Measurements from ENCODE around the gene YTHDF1. TPM values are rescaled to one million over a fixed set of nuclear protein-coding genes. Genes with fewer than 3 reads are reported as not detected.
"Not testable (repeated sequence)": the region's sequence is repeated elsewhere in the genome, so short reads cannot be mapped to it uniquely, and the experiment has no call there.

YTHDF1 gene
- total RNA-seq, 1 experiment from 2014 or later, result 19.8 TPM

GRCh38 chr20:63163596-63164483 is 52.1 kb downstream of the YTHDF1 start:
- DNase-seq, result no peak
- no peaks in the 10 kb centered on the region for H3K36me3 ChIP-seq
- no peak overlapping the region for H3K4me3 ChIP-seq
- peaks cover 11% of the 10 kb centered on the region; the same call in 1 of the 2 replicates for H3K27me3 ChIP-seq
- no peaks in the 10 kb centered on the region for H3K9me3 ChIP-seq

- H3K4me3 ChIP-seq, result no peak overlapping the region
- H3K9me3 ChIP-seq, result no peaks in the 10 kb centered on the region
- H3K36me3 ChIP-seq, result no peaks in the 10 kb centered on the region
- H3K27me3 ChIP-seq, result peaks cover 11% of the 10 kb centered on the region; the same call in 1 of the 2 replicates
- no peak for DNase-seq
Observed at GRCh38 chr20:63163171-63163570, 52.8 kb downstream of the YTHDF1 start.

- Histone ChIP-seq H3K36me3 (no peaks in the 10 kb centered on the region), H3K4me3 (no peak overlapping the region), H3K27me3 (peaks cover 11% of the 10 kb centered on the region; the same call in 1 of the 2 replicates), H3K9me3 (no peaks in the 10 kb centered on the region)
- DNase-seq, result no peak
Observed at GRCh38 chr20:63162206-63162795, 53.6 kb downstream of the YTHDF1 start.

- no peak for DNase-seq
- no peaks in the 10 kb centered on the region for H3K9me3 ChIP-seq
- no peaks in the 10 kb centered on the region for H3K36me3 ChIP-seq
- H3K4me3 ChIP-seq, result no peak overlapping the region
- H3K27me3 ChIP-seq, result peaks cover 11% of the 10 kb centered on the region; the same call in 1 of the 2 replicates
Observed at GRCh38 chr20:63161176-63161651, 54.7 kb downstream of the YTHDF1 start.

- H3K4me3 ChIP-seq, result no peak overlapping the region
- no peak for DNase-seq
- H3K36me3 ChIP-seq, result no peaks in the 10 kb centered on the region
- peaks cover 11% of the 10 kb centered on the region; the same call in 1 of the 2 replicates for H3K27me3 ChIP-seq
- no peaks in the 10 kb centered on the region for H3K9me3 ChIP-seq
Observed at GRCh38 chr20:63160641-63161175, 55.2 kb downstream of the YTHDF1 start.

DNA sequence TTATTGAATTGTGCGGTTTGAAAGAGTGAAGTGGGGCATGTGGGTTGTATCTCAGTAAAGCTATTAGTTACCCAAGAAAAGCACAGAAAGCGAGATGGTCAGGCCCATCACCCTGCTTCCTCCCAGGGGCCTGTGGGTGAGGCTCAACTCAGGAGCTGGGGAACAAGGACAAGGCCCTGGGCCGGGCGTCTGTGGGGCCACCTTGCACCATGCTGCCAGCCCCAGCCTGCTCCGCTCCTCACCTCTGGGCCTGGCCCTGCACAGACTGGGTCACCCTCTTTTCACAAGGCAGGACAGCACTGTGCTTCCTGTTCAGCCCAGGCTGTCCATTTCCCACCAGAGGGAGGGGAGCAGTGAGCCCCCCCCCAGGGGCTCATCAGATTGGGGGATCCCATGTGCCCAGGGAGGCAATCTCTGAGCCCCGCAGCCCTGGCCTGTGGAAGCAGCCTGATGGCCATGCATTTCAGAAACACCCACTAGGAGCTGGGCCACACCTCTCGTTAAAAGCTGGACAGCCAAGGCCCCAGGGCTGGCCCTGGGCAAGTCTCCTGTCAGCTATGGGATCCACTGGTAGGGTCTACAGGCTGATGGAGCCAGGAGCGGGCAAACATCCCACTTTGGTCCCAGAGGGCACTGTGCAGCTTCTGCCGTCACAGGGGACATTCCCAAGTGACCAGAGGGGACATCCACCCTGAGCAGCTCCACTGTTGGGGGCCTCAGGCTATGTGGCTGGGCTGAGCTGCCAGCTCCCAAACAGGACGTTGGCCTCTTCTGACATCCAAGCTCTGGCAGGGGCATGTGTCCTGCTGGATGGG is 55.9 kb downstream of the YTHDF1 start:
- Histone ChIP-seq H3K36me3 (no peaks in the 10 kb centered on the region), H3K27me3 (peaks cover 11% of the 10 kb centered on the region; the same call in 1 of the 2 replicates), H3K4me3 (no peak overlapping the region), H3K9me3 (no peaks in the 10 kb centered on the region)
- no peak for DNase-seq

DNA sequence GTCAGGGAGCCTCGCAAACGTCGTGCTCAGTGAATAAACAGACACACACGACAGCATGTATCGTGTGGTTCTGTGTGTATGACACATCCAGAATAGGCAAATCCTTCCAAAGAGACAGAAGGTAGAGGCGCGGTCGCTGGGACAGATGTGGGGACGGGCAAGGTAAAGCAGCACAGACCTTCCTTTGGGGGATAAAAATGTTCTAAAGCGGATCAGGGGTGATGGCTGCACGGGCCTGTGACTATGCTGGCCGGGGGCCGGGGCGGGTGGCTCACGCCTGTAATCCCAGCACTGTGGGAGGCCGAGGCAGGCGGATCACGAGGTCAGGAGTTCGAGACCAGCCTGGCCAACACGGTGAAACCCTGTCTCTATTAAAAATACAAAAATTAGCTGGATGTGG is 56.7 kb downstream of the YTHDF1 start:
- not testable (repeated sequence) for H3K9me3 ChIP-seq, DNase-seq, H3K36me3 ChIP-seq, H3K4me3 ChIP-seq
- peaks cover 11% of the 10 kb centered on the region; the same call in 1 of the 2 replicates for H3K27me3 ChIP-seq

GRCh38 chr20:63158845-63159244 is 57.1 kb downstream of the YTHDF1 start:
- DNase-seq, result peak; percentile 0
- H3K27me3 ChIP-seq, result peaks cover 15% of the 10 kb centered on the region

DNA sequence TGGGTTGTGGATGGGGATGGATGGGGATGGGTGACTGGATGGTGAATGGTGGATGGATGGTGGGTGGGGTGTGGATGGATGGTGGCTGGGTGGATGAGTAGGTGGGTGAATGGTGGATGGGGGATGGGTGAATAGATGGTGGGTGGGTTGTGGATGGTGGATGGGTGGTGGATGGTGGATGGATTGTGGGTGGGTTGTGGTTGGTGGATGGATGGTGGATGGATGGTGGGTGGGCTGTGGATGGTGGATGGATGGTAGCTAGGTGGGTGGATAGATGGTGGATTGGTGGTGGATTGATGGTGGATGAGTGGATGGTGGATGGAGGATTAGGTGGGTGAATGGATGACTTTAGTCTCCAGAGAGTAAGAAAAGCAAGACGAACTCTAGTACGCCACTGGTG is 57.6 kb downstream of the YTHDF1 start:
- Histone ChIP-seq H3K27me3 (peaks cover 16% of the 10 kb centered on the region), H3K36me3 (no peaks in the 10 kb centered on the region), H3K9me3 (no peaks in the 10 kb centered on the region), H3K4me3 (no peak overlapping the region)
- DNase-seq, result no peak

More at GRCh38 chr20:63158845-63159244, 57.1 kb downstream of the YTHDF1 start:
- Histone ChIP-seq H3K36me3 (no peaks in the 10 kb centered on the region), H3K4me3 (no peak overlapping the region), H3K9me3 (no peaks in the 10 kb centered on the region)

DNA sequence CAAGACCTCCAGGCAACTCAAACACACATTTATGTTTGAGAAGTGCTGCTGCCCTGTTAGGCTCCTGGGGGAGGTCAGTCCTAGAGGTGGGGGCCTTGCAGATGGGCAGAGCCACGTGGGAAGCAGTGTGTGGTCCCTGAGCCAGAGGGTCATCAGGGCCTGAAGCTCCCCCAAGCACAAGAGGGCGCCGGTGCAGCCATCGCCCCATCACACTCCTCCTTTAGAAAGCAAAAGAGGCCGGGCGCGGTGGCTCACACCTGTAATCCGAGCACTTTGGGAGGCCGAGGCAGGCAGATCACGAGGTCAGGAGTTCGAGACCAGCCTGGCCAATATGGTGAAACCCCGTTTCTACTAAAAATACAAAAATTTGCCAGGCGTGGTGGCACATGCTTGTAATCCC is 58.5 kb downstream of the YTHDF1 start:
- H3K9me3 ChIP-seq, H3K36me3 ChIP-seq, DNase-seq, H3K4me3 ChIP-seq: not testable (repeated sequence)
- peaks cover 13% of the 10 kb centered on the region for H3K27me3 ChIP-seq

DNA sequence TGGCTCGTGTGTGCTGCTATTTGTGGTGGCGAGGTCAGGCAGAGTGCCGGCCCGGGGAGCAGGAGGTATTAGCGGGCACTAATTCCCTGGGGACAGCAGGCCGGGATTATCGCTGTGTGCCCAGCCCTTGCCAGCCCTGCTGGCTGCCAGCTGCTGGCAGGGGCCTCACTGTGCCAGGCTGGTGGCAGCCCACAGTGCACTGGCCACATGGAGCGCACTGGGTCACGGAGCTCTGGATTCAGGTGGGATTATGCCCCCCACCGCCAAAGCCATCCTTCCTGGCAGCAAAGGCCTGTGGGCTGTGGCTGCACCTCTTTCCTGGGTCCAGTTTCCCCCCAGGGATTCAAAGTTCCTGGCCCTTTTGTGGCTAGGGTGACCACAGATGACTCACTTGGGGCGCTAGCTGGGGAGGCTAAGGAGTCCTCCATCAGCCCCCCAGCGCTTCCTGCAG is 59.7 kb downstream of the YTHDF1 start:
- no peaks in the 10 kb centered on the region for H3K9me3 ChIP-seq
- no peaks in the 10 kb centered on the region for H3K36me3 ChIP-seq
- no peak for DNase-seq
- H3K27me3 ChIP-seq, result peaks cover 13% of the 10 kb centered on the region
- H3K4me3 ChIP-seq, result no peak overlapping the region

- DNase-seq, result no peak
- no peaks in the 10 kb centered on the region for H3K9me3 ChIP-seq
- H3K4me3 ChIP-seq, result no peak overlapping the region
- H3K27me3 ChIP-seq, result peaks cover 13% of the 10 kb centered on the region
- H3K36me3 ChIP-seq, result no peaks in the 10 kb centered on the region
Observed at GRCh38 chr20:63155266-63156165, 60.4 kb downstream of the YTHDF1 start.

- no peak overlapping the region for H3K4me3 ChIP-seq
- no peaks in the 10 kb centered on the region for H3K36me3 ChIP-seq
- H3K9me3 ChIP-seq, result no peaks in the 10 kb centered on the region
- peaks cover 13% of the 10 kb centered on the region for H3K27me3 ChIP-seq
- no peak for DNase-seq
Observed at GRCh38 chr20:63154395-63154794, 61.5 kb downstream of the YTHDF1 start.

DNA sequence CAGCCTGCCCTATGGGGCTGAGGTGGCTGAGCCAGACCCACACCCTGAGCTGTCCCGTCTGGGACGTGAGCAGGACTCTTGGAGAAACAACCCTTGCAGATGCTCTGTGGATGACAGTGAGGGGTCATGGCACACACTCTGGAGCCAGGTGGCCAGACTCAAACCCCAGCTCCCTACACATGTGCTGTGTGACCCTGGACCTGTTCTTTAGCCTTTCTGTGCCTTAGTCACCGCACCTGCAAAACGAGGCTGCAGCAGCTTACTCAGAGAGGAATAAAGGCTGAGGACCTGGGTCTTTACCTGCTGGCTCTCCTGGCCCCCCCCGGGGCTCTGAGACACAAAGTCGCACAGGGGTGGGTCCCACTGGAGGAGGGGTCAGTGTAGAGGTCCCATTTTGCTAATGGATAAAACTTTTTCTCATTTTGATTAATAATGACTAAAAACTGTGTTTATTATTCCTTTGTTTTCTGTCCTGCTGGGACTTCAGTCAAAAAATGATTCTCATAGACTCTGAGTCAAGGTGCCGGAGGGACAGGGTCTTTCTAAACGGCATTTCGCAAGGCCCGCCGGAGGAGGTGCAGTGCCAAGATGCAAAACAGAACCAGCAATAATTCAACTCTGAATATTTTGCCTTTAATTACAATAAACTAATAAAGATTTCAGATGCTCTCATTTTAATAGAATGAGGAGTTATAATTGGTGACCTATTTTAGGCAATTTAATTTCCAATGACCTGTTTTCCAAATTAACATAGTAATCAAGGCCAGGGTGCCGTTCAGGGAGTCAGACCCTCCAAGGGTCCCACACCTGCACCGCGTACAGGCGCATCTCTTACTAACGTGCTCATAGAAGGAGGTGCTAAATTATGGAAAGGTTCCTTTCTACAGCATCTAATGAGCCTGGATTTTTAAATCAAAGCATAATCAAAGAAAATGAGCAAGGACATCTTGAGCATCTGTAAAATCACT is 62.4 kb downstream of the YTHDF1 start:
- peaks cover 13% of the 10 kb centered on the region for H3K27me3 ChIP-seq
- H3K36me3 ChIP-seq, result no peaks in the 10 kb centered on the region
- peaks cover 3% of the 10 kb centered on the region; the same call in 1 of the 2 replicates for H3K9me3 ChIP-seq
- DNase-seq, result no peak
- no peak overlapping the region for H3K4me3 ChIP-seq
